HG03571 (cell line): Measurements from ENCODE around the gene SPPL3.
A peak's percentile ranks its signal among the peaks of the same experiment; 100 is the strongest.

Experiments used
- ATAC-seq: cut with Tn5 transposase; IDR thresholded peaks from one replicate; pipeline ENCODE4 v1.9.1; 2021; ENCODE audit not compliant: unreplicated experiment

SPPL3 gene

GRCh38 chr12:120879102-120879501 is 25.1 kb downstream of the SPPL3 start:
- ATAC-seq, result no peak

GRCh38 chr12:120874547-120875245 is 29.5 kb downstream of the SPPL3 start:
- ATAC-seq, result no peak

- ATAC-seq, result no peak
Measured at GRCh38 chr12:120873226-120873625, 30.9 kb downstream of the SPPL3 start.

GRCh38 chr12:120872487-120872886 is 31.7 kb downstream of the SPPL3 start:
- no peak for ATAC-seq

GRCh38 chr12:120870415-120870814 is 33.7 kb downstream of the SPPL3 start:
- ATAC-seq, result no peak

- no peak for ATAC-seq
Measured at GRCh38 chr12:120869376-120869775, 34.8 kb downstream of the SPPL3 start.

- ATAC-seq, result no peak
Measured at GRCh38 chr12:120866108-120866507, 38.0 kb downstream of the SPPL3 start.

- ATAC-seq, result no peak
Measured at GRCh38 chr12:120865098-120865497, 39.1 kb downstream of the SPPL3 start.

GRCh38 chr12:120862664-120863063 is 41.5 kb downstream of the SPPL3 start:
- ATAC-seq, result no peak

- no peak for ATAC-seq
Measured at GRCh38 chr12:120861074-120861795, 42.9 kb downstream of the SPPL3 start.

GRCh38 chr12:120858306-120859088 is 45.7 kb downstream of the SPPL3 start:
- ATAC-seq, result no peak

- ATAC-seq, result no peak
Measured at GRCh38 chr12:120856980-120857379, 47.2 kb downstream of the SPPL3 start.

GRCh38 chr12:120855823-120856588 is 48.2 kb downstream of the SPPL3 start:
- no peak for ATAC-seq

GRCh38 chr12:120854804-120855203 is 49.4 kb downstream of the SPPL3 start:
- ATAC-seq, result no peak

- ATAC-seq, result no peak
Measured at GRCh38 chr12:120853188-120853587, 51.0 kb downstream of the SPPL3 start.

GRCh38 chr12:120851944-120852343 is 52.2 kb downstream of the SPPL3 start:
- no peak for ATAC-seq

GRCh38 chr12:120851444-120851843 is 52.7 kb downstream of the SPPL3 start:
- ATAC-seq, result peak; percentile 54

GRCh38 chr12:120849765-120850164 is 54.4 kb downstream of the SPPL3 start:
- ATAC-seq, result no peak

GRCh38 chr12:120847814-120848213 is 56.3 kb downstream of the SPPL3 start:
- ATAC-seq, result peak; percentile 55

- peak; percentile 11 for ATAC-seq
Measured at GRCh38 chr12:120847392-120847791, 56.8 kb downstream of the SPPL3 start.

- no peak for ATAC-seq
Measured at GRCh38 chr12:120846721-120847120, 57.4 kb downstream of the SPPL3 start.
